HG02870 (cell line): ENCODE measurements around the gene VEGFB.

Experiments used
- ATAC-seq: cut with Tn5 transposase; IDR thresholded peaks from one replicate; pipeline ENCODE4 v1.9.1; 2021; ENCODE audit warnings: mild to moderate bottlenecking, moderate library complexity; ENCODE audit not compliant: unreplicated experiment

The VEGFB gene

DNA sequence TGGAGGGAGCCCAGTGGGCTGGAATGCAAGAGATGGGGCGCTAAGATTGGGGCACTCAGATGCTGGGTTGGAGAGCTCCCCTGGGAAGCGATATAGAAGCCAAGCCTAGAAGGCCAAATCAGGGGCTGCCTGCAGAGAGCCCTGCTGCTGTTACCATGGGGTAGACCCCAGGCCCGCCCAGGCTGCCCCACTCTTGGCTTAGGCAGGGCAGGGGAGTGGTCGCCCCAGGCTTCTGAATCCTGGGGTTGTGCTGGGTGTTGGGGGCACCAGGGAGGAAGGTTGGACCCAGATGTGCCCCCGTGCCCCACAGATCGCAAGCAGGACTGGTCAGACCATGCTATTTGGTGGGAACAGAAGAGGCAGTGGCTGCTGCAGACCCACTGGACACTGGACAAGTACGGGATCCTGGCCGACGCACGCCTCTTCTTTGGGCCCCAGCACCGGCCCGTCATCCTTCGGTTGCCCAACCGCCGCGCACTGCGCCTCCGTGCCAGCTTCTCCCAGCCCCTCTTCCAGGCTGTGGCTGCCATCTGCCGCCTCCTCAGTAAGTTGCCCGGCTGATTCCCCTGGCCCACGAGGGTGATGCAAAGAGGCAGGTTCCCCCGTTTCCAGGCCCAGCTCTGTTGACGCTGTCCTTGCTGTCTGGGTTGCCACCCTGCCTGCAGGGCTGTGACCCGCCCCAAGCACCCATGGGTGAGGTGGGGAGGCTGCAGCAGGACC lies 23.9 kb upstream of the VEGFB start:
- no peak for ATAC-seq

DNA sequence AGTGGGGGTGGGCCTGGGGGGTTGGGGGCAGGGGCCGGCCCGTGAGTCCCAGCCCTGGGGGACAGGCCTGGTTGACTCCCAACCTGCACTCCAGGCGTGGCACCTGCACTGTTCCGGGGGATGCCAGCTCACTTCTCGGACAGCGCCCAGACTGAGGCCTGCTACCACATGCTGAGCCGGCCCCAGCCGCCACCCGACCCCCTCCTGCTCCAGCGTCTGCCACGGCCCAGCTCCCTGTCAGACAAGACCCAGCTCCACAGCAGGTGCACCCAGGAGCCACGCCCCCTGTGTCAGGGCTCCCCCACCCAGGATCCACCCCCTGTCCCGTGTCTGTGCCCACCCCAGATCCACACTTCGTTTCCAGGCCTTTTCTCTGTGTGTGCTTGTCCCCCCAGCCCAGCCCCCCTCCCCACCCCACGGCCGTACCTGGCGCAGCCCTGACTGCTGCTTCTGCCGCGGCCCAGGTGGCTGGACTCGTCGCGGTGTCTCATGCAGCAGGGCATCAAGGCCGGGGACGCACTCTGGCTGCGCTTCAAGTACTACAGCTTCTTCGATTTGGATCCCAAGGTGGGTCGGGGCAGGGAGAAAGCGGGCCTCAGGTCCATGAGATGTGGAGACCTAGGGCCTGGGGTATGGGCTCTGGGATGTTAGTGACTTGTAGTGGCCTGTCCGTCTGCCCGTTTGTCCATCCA lies 23.1 kb upstream of the VEGFB start:
- no peak for ATAC-seq

DNA sequence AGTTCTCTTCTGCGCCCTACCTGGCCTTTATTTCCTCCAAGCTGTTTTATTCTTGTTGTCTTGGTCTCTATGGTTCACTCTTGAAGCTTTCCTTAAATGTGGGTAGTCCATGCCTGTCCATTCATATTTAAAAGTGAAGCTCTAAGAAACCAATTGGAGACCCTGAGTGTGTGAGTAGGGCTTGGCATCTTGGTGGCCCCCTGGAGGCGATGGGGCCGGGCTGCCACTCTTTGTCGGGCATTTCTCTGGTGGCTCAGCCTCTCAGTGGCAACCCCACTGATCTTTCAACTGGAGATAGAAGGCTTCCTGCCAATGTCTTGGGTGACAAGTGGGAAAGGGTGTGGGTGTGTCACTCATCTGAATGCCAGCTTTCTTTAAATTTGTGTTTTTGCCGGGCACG lies 17.5 kb upstream of the VEGFB start:
- ATAC-seq, result no peak

DNA sequence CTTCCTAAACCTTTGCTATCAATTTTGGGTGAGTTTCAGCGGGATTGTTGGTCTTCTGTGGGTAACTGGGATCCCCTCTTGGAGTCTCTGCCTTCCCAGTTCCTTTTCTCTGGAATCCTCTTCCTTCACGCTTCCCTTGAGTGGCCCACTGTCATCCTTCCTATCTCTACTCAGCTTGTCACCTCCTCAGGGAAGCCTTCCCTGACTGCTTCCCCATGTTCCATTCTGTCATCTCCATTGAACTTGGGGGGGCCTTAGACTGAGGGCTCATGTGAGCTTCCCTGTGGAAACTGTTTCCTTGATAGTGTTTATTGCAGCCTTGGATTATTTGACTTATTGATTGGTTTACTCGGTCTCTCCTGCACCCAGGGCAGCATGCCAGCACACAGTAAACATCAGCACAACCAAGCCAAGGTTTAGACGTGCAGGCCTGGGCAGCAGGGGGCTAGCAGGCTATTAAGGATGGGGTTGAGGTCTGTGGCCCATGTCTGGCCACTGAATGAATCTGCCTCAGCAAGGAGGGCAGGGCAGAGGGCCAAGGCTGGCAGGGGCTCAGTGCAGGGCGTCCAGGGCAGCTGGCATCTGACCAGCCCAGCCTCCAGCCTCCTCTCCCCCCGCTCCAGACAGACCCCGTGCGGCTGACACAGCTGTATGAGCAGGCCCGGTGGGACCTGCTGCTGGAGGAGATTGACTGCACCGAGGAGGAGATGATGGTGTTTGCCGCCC lies 15.6 kb upstream of the VEGFB start:
- no peak for ATAC-seq

DNA sequence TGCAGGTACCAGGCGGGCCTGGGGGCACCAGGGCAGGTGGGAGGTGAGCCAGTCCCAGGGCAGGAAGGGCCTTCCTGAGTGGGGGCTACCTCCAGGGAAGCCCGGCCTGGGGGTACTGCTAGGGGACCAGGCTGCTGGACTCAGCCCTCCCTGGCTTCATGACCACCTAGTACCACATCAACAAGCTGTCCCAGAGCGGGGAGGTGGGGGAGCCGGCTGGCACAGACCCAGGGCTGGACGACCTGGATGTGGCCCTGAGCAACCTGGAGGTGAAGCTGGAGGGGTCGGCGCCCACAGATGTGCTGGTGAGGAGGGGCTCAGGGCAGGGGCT lies 15.1 kb upstream of the VEGFB start:
- ATAC-seq, result no peak

DNA sequence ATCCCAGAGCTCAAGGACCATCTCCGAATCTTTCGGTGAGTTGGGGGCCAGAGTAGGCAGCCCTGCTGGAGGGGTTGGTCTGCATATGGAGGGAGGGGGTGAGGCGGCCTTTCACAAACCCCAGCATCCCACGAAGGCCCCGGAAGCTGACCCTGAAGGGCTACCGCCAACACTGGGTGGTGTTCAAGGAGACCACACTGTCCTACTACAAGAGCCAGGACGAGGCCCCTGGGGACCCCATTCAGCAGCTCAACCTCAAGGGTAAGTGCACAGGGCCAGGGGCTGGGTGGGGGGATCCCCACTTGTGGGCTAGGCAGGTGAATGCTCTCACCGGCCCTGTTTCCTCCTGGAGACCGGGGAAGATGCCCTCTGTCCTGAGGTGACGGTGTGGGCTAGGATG lies 14.6 kb upstream of the VEGFB start:
- no peak for ATAC-seq

DNA sequence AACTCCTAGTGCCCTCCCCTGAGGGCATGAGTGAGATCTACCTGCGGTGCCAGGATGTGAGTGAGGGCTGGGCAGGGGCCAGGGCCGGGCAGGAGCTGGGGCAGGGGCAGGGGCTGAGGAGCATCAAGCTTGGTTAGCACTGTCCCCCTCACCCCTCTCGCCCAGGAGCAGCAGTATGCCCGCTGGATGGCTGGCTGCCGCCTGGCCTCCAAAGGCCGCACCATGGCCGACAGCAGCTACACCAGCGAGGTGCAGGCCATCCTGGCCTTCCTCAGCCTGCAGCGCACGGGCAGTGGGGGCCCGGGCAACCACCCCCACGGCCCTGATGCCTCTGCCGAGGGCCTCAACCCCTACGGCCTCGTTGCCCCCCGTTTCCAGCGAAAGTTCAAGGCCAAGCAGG lies 14.1 kb upstream of the VEGFB start:
- no peak for ATAC-seq

DNA sequence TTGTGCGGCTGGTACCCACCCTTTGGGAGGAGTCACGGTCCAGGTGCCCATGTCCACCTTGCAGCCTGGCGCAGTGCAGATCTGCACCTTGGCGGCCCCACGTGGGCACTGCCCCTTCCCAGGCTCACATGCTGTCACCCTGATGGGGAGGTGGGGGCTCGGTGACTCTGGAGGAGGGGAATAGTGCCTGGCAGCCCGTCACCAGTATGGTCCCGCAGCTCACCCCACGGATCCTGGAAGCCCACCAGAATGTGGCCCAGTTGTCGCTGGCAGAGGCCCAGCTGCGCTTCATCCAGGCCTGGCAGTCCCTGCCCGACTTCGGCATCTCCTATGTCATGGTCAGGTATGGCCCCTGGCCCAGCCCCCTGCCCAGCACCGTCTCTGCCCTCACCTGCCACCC lies 13.6 kb upstream of the VEGFB start:
- ATAC-seq, result no peak

DNA sequence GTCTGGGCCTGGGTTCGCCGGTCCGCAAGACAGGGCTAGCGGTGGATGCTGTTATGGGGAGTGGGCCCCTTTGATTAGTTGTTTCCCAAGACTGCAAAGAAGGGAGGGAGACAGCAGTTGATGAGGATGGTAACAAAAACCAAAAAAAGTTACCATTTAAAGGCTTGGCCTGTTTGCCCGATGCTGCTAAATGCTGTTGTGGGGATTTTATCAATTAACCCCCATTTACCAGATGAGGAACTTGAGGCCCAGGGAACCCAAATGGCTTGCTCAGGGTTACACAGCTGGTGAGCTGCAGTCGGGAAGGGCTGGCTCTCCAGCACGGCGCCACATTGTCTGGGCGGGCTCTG lies 11.8 kb upstream of the VEGFB start:
- ATAC-seq, result no peak

DNA sequence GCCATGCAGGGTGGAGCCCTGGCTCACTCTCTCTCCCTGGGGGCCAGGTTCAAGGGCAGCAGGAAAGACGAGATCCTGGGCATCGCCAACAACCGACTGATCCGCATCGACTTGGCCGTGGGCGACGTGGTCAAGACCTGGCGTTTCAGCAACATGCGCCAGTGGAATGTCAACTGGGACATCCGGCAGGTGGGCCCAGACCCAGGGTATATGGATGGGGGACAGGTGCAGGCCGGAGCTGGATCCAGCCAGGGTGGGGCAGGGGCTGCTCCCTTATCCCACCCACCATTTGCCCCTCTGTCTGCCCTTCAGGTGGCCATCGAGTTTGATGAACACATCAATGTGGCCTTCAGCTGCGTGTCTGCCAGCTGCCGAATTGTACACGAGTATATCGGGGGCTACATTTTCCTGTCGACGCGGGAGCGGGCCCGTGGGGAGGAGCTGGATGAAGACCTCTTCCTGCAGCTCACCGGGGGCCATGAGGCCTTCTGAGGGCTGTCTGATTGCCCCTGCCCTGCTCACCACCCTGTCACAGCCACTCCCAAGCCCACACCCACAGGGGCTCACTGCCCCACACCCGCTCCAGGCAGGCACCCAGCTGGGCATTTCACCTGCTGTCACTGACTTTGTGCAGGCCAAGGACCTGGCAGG lies 11.3 kb upstream of the VEGFB start:
- no peak for ATAC-seq

DNA sequence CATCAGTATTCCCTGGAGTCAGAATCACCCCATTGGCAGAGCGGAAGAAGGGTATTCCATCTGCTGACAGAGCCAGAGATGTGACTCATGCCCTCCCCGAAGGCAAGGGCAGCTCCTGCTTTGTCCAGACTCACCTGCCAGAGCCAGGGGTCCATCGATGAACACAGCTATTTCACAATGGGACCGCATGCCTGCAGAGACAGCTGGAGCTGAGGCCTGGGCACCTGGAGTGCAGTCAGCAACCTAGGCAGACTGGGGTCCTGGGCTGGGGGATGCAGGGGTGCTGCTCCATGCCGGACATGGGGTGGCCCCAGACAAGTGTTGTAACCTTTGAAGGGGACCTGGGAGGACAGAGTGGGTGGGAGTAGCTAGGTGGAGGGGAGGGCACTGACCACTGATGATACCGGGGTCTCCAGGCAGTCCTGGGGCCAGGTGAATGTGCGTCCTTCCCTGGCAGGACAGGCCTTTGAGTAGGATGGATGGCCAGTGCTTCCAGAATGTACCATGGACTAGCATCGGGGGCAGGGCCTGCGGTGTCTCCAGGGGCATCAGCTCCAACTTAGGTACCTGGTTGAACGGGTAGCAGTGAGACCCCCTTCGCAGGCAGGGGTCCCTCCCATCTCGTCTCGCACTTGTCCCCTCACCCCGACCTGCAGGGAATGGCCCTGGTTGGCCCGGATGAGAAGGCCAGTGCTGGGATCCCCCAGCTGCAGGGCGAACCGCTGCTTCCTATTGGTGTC lies 10.1 kb upstream of the VEGFB start:
- no peak for ATAC-seq

DNA sequence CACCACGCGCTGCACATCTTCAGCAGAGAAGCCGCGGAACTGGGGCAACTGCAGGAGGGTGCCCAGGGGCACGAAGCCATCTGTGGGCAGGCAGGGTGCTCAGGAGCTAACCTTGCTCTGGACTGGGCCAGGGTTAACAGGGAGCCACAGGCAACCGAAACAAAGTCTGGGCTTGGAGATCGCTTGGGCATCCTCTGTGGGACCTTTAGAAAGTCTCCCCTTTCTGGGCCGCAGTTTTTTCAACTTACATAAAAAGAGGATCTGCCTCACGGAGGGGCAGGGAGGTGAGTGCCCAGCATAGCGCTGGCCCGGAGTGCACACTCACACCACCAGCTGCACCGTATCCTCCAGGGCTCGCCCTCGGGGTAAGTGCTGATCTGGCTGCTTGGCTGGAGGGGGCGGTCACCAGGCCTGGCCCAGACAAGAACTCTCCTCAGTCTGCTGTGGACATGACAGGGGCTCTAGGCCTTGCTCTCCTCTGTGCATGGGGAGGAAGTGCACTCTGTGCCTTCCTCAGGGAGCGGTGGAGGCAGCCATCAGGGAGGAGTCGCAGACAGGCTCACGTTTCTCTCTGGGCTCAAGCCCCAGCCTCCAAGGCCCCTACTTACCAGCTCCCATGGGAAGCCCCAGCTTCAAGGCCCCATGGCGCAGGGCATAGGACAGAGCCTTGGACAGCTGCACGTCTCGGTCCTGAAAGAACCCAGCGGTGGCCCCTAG lies 9.3 kb upstream of the VEGFB start:
- no peak for ATAC-seq

DNA sequence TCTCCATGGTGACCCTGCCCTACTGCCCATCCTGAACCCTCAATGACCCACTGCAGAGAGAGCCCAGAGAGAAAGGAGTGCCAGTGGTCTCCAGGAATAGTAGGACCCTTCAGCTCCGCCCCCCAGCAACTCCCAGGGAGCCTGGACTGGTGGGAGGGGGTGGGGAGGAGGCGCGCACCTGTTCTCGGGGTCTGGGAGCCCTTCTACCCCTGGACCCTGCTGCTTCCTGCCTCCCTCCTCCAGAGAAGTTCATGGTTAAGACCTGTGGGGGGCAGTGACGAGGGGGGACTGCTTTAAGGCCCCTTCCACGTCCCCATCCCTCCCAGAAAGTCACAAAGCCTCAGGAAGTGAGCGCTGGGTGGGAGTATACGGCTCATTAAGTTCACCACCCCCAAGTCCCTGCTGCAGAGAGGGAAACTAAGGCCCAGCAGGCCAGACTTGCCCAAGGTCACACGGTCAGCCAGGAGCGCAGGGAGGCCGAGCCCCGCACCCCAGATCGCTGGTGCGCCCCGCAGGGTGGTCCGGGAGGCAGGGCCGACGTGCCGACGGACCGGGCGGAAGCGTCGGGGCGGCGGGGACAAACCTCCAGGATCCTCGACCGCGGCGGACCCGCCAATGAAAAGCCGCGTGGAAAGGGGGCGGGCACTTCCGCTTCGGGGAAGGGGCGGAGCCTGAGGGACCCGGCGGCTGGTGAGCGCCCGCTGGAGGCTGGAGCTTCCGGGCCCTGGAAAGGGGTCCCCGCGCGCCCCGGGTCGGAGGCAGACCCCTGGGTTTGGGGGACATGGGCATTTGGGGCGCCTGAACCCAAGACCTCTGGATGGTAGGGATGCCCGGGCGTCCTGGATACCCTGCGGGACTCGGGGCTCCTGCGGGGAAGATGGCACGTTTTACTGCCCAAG lies 8.5 kb upstream of the VEGFB start, which contains the start of the genes NUDT22 and TRPT1:
Gene NUDT22, plus strand, starts transcription at position 667 of the 899 bp plus-strand sequence. CDS start 379 bp downstream, outside the sequence.
Gene TRPT1, minus strand, starts transcription at position 579 of the 899 bp plus-strand sequence. Its CDS starts 326 bp downstream, at position 253.
- ATAC-seq, result no peak

DNA sequence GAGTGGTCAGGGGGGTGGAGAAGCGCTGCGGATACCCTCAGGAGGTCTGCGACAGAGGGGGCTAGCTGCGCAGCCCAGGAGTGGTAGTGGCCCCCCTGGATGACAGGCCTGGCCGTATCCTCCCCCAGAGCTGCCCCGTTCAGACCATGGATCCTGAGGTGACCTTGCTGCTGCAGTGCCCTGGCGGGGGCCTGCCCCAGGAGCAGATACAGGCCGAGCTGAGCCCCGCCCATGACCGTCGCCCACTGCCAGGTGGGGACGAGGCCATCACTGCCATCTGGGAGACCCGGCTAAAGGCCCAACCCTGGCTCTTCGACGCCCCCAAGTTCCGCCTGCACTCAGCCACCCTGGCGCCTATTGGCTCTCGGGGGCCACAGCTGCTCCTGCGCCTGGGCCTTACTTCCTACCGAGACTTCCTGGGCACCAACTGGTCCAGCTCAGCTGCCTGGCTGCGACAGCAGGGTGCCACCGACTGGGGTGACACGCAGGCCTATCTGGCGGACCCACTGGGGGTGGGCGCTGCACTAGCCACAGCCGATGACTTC lies 7.8 kb upstream of the VEGFB start:
- ATAC-seq, result no peak

DNA sequence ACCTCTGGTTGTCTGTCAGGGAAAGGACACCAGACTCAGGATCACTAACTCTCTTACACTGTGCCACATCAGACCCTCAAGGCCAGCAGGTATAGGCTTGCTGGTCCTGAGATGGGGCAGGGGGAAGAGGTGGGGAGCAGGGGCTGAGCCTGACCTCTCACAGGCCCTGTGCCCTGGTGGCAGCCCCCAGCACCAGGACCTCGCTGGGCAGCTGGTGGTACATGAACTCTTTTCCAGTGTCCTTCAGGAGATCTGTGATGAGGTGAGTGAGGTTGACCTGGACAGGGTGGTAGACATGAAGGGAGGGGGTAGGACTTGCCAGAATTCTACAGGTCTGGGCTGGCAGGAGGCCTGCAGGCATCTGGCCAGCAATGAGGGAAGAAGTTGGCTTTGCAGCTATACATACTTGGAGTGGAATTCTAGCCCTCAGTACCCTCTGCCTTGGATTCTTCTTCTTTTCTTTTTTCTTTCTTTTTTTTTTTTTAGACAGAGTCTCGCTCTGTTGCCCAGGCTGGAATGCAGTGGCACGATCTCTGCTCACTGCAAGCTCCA lies 6.9 kb upstream of the VEGFB start:
- no peak for ATAC-seq

DNA sequence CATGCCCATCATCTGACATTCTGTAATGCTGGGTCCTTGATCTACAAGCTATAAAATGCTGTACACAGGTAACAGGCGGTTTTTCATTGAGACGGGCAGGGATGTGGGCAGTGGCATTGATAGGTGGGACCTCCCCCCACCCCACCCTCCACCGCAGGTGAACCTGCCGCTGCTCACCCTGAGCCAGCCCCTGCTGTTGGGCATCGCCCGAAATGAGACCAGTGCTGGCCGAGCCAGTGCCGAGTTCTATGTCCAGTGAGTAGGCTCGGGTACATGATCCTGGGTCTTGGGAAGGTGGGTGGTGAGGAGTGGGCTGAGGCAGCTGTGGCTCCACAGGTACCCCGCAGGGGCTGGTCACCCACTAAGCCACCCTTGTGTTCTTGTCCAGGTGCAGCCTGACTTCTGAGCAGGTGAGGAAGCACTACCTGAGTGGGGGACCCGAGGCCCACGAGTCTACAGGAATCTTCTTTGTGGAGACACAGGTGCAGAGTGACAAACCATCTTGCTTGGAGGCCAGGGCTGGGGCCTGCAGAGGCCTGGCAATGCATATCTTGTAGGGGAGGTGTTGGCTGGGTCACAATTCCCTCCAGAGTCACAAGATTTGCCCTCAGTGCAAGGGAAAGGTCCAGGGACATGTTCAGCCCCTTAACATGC lies 5.2 kb upstream of the VEGFB start:
- ATAC-seq, result no peak

DNA sequence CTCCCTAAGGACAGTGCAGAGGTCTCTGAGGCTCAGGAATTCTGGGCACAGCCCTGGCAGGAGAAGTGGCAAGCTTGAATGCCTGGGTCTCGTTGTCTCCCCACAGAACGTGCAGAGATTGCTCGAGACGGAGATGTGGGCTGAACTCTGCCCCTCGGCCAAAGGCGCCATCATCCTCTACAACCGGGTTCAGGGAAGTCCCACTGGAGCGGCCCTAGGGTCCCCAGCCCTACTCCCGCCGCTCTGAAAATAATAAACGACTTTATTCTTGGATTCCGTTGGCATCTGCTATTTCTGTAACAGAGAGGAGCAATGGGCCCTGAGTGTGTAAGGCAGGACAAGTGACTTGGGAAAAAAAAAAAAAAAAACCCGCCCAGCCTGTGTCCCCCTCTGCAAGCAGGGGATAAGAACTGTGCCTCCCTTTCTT lies 4.6 kb upstream of the VEGFB start:
- ATAC-seq, result no peak
